Neural cell (in vitro differentiated cells): ENCODE measurements around the gene RGS16. TPM values are rescaled to one million over a fixed set of nuclear protein-coding genes. Genes with fewer than 3 reads are reported as not detected.

Experiments used
- H2AFZ ChIP-seq: fragments of 200-600, 300-800 bp; sonication (generic), shearing (Covaris generic); 2 replicates; pipeline ENCODE4 v1.6.0; 2014; ENCODE audit warnings: low read depth, mild to moderate bottlenecking, antibody characterized with exemption, low read length, moderate library complexity
- H3F3A ChIP-seq: fragments of 200-600 bp; shearing (Covaris generic); 2 replicates; pipeline ENCODE4 v1.6.1; 2016; ENCODE audit warnings: mild to moderate bottlenecking, moderate library complexity, mixed read lengths, antibody characterized with exemption, low read length; ENCODE audit not compliant: insufficient read depth, poor library complexity, severe bottlenecking
- H3K27ac ChIP-seq: fragments of 200-600, 300-800 bp; sonication (generic), shearing (Covaris generic); 2 replicates; pipeline ENCODE4 v1.5.1; 2014; ENCODE audit warnings: mild to moderate bottlenecking, low read length, moderate library complexity
- H3K27me3 ChIP-seq: fragments of 300-800, 200-600 bp; sonication (generic), shearing (Covaris generic); 2 replicates; pipeline ENCODE4 v1.6.0; 2014; ENCODE audit warnings: mild to moderate bottlenecking, low read depth, low read length, moderate library complexity; ENCODE audit not compliant: insufficient read depth
- H3K36me3 ChIP-seq: fragments of 300-800, 200-600 bp; sonication (generic), shearing (Covaris generic); 2 replicates; pipeline ENCODE4 v1.5.1; 2014; ENCODE audit warnings: mild to moderate bottlenecking, antibody characterized with exemption, low read length, moderate library complexity; ENCODE audit not compliant: insufficient read depth
- H3K4me2 ChIP-seq: fragments of 300-800, 200-600 bp; sonication (generic), shearing (Covaris generic); 2 replicates; pipeline ENCODE4 v1.6.0; 2014; ENCODE audit warnings: mild to moderate bottlenecking, low read length
- H3K4me3 ChIP-seq: fragments of 300-800, 200-600 bp; sonication (generic), shearing (Covaris generic); 2 replicates; pipeline ENCODE4 v1.5.1; 2014; ENCODE audit warnings: mild to moderate bottlenecking, low read length, moderate library complexity
- H3K79me2 ChIP-seq: fragments of 200-600 bp; shearing (Covaris generic); replicated peaks from 2 replicates; pipeline ENCODE4 v1.6.0; 2014; ENCODE audit warnings: mild to moderate bottlenecking, low read length, moderate library complexity; ENCODE audit not compliant: insufficient read depth
- H3K9ac ChIP-seq: fragments of 300-800, 200-600 bp; sonication (generic), shearing (Covaris generic); 2 replicates; pipeline ENCODE4 v1.6.1; 2016; ENCODE audit warnings: mild to moderate bottlenecking, low read length, mixed read lengths
- H3K9me2 ChIP-seq: fragments of 200-600 bp; shearing (Covaris generic); 2 replicates; pipeline ENCODE4 v1.6.1; 2016; ENCODE audit warnings: mild to moderate bottlenecking, low read length, mixed read lengths; ENCODE audit not compliant: insufficient read depth
- H3K9me3 ChIP-seq: fragments of 200-600, 300-800 bp; sonication (generic), shearing (Covaris generic); 2 replicates; pipeline ENCODE4 v1.6.1; 2016; ENCODE audit warnings: mild to moderate bottlenecking, mixed run types, low read length, moderate library complexity, mixed read lengths
- H4K20me1 ChIP-seq: fragments of 200-600 bp; shearing (Covaris generic); 2 replicates; pipeline ENCODE4 v1.6.1; 2016; ENCODE audit warnings: mild to moderate bottlenecking, mixed run types; ENCODE audit not compliant: insufficient read depth
- CTCF ChIP-seq: fragments of 450-650 bp; IDR thresholded peaks from 2 replicates; pipeline ENCODE4 v1.5.1; 2014; ENCODE audit warnings: antibody characterized with exemption, mild to moderate bottlenecking, moderate library complexity; ENCODE audit not compliant: poor library complexity, severe bottlenecking
- EP300 ChIP-seq: fragments of 450-650 bp; conservative IDR thresholded peaks from 2 replicates; pipeline ENCODE4 v1.6.1; 2014; ENCODE audit warnings: antibody characterized with exemption, mild to moderate bottlenecking, moderate library complexity; ENCODE audit not compliant: poor library complexity, severe bottlenecking
- EZH2 ChIP-seq: fragments of 200-600, 300-800 bp; shearing (Covaris generic), sonication (generic); IDR thresholded peaks from 2 replicates; pipeline ENCODE4 v1.6.1; 2014; ENCODE audit warnings: antibody characterized with exemption, low read length, borderline replicate concordance, mild to moderate bottlenecking; ENCODE audit not compliant: insufficient read depth, poor library complexity, severe bottlenecking
- MXI1 ChIP-seq: fragments of 450-650 bp; conservative IDR thresholded peaks from 2 replicates; pipeline ENCODE4 v1.6.1; 2014; ENCODE audit warnings: antibody characterized with exemption, mild to moderate bottlenecking; ENCODE audit not compliant: poor library complexity, severe bottlenecking
- POLR2AphosphoS5 ChIP-seq: IDR thresholded peaks from 2 replicates; pipeline ENCODE4 v1.6.1; 2012
- RAD21 ChIP-seq: fragments of 450-650 bp; conservative IDR thresholded peaks from 2 replicates; pipeline ENCODE4 v1.6.1; 2014; ENCODE audit warnings: antibody characterized with exemption, mild to moderate bottlenecking, moderate library complexity
- REST ChIP-seq: IDR thresholded peaks from 2 replicates; pipeline ENCODE4 v1.6.1; 2012; ENCODE audit warnings: borderline replicate concordance
- SMC3 ChIP-seq: fragments of 450-650 bp; conservative IDR thresholded peaks from 2 replicates; pipeline ENCODE4 v1.6.1; 2014; ENCODE audit warnings: antibody characterized with exemption, mild to moderate bottlenecking, moderate library complexity; ENCODE audit not compliant: poor library complexity
- TAF1 ChIP-seq: IDR thresholded peaks from 2 replicates; pipeline ENCODE4 v1.6.1; 2012; ENCODE audit warnings: low read depth
- polyA plus RNA-seq: library from polyadenylated mRNA; depleted of rRNA; stranded (reverse); fragments of >200 nt; gene quantifications from 2 replicates; pipeline ENCODE4 v1.2.3, GENCODE V29; 2014

Gene RGS16
- polyA plus RNA-seq, 1 donor from 2014 or later: 1.1 TPM

GRCh38 chr1:182552527-182552926, 51.7 kb downstream of the RGS16 start:
- H3F3A ChIP-seq: no peaks in the 10 kb centered on the region
- H2AFZ ChIP-seq: no peak overlapping the region
- H3K27me3 ChIP-seq: no peaks in the 10 kb centered on the region
- no peak overlapping the region for H3K27ac ChIP-seq
- no peaks in the 10 kb centered on the region for H3K9me3 ChIP-seq
- H3K4me3 ChIP-seq: no peak overlapping the region
- no peaks in the 10 kb centered on the region for H3K36me3 ChIP-seq
- no peaks in the 10 kb centered on the region for H4K20me1 ChIP-seq
- no peaks in the 10 kb centered on the region for H3K9me2 ChIP-seq
- no peak for TF ChIP-seq RAD21
- TF ChIP-seq TAF1: no peak
- TF ChIP-seq SMC3: no peak
- TF ChIP-seq EP300: no peak
- no peak for TF ChIP-seq POLR2AphosphoS5
- no peak for TF ChIP-seq MXI1
- no peak for TF ChIP-seq CTCF
- no peak for TF ChIP-seq REST
- no peak for TF ChIP-seq EZH2
- H3K79me2 ChIP-seq: no peaks in the 10 kb centered on the region
- no peak overlapping the region for H3K9ac ChIP-seq
- no peak overlapping the region for H3K4me2 ChIP-seq

GRCh38 chr1:182549811-182550210, 54.4 kb downstream of the RGS16 start:
- Histone ChIP-seq H3K79me2 (no peaks in the 10 kb centered on the region), H3K4me2 (no peak overlapping the region), H3K27ac (no peak overlapping the region), H3K36me3 (no peaks in the 10 kb centered on the region), H3K4me3 (no peak overlapping the region), H3K9me3 (no peaks in the 10 kb centered on the region), H3K9me2 (no peaks in the 10 kb centered on the region), H3K27me3 (no peaks in the 10 kb centered on the region), H2AFZ (no peak overlapping the region), H3K9ac (no peak overlapping the region), H4K20me1 (no peaks in the 10 kb centered on the region), H3F3A (no peaks in the 10 kb centered on the region)
- TF ChIP-seq POLR2AphosphoS5 (no peak), EP300 (no peak), CTCF (no peak), TAF1 (no peak), SMC3 (no peak), REST (no peak), EZH2 (no peak), MXI1 (no peak), RAD21 (no peak)
